Astrocyte (in vitro differentiated cells and primary cell): ENCODE measurements around the gene SLC4A5.

ENCODE experiments used
- CTCF ChIP-seq: IDR thresholded peaks from 2 replicates; pipeline ENCODE4 v1.5.1; 2011; ENCODE audit warnings: low read depth, mild to moderate bottlenecking, inconsistent platforms, low read length, moderate library complexity; ENCODE audit not compliant: insufficient read depth
- EZH2 ChIP-seq: IDR thresholded peaks from 2 replicates; pipeline ENCODE4 v1.6.1; 2012; ENCODE audit warnings: mild to moderate bottlenecking, low read length, inconsistent platforms; ENCODE audit not compliant: insufficient read depth

GRCh38 chr2:74252036-74252435 is 91.2 kb downstream of the SLC4A5 start:
- no peak for TF ChIP-seq CTCF
- no peak for TF ChIP-seq EZH2
